ENCODE results near the gene YEATS2. TPM values are rescaled to one million over a fixed set of nuclear protein-coding genes. Genes with fewer than 3 reads are reported as not detected.

Gene YEATS2
- polyA plus RNA-seq, 1 experiment = 35.5 TPM

DNA sequence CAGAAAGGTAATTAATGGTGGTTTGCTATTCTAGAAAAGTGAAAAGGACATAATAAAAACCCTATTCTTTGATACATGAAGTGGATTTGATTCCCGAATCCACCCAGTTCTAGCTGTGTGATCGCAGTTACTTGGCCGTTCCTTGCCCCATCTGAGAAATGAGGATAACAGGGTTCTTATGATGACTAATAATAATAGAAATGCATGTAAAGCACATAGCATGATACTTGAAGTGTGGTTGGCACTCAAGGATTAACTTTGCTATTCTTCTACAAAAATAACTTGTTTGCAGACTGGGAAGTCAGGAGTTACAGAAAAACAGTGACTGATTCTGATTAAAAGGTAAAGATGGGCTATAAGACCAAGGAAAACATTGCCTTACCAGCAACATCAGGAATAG is 160.3 kb downstream of the YEATS2 start:
- POLR2A ChIA-PET = no interaction called here
- peaks cover 7% of the 10 kb centered on the region for H3K36me3 ChIP-seq (ENCODE audit: control insufficient read depth, insufficient read depth, low read length)
- CTCF ChIA-PET = interaction anchor here (3.6 kb wide), 1 partner anchor 27 kb away, joined by 11 read pairs; the partner anchor contains the start of gene PARL
- DNase-seq (ENCODE audit: low read depth) = no peak
- H3K4me3 ChIP-seq (ENCODE audit: low read depth, low read length) = no peak overlapping the region
- no peaks in the 10 kb centered on the region for H3K27me3 ChIP-seq (ENCODE audit: control insufficient read depth, insufficient read depth, low read length)
- TF ChIP-seq, protein P1, sequence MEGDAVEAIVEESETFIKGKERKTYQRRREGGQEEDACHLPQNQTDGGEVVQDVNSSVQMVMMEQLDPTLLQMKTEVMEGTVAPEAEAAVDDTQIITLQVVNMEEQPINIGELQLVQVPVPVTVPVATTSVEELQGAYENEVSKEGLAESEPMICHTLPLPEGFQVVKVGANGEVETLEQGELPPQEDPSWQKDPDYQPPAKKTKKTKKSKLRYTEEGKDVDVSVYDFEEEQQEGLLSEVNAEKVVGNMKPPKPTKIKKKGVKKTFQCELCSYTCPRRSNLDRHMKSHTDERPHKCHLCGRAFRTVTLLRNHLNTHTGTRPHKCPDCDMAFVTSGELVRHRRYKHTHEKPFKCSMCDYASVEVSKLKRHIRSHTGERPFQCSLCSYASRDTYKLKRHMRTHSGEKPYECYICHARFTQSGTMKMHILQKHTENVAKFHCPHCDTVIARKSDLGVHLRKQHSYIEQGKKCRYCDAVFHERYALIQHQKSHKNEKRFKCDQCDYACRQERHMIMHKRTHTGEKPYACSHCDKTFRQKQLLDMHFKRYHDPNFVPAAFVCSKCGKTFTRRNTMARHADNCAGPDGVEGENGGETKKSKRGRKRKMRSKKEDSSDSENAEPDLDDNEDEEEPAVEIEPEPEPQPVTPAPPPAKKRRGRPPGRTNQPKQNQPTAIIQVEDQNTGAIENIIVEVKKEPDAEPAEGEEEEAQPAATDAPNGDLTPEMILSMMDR (IDR thresholded peaks at IDR 0.05; ENCODE audit: insufficient read depth, low read depth, low read length) = no peak

Other genes starting within 250 kb of the YEATS2 start
- not detected in 2 replicates for gene KLHL6, start 142.1 kb upstream of the YEATS2 start, polyA plus RNA-seq (2011; rRNA removed)
- gene KLHL24, start 62.2 kb upstream of the YEATS2 start, polyA plus RNA-seq (2011; rRNA removed) = 11.0 and 22.3 TPM in 2 replicates
- 3.9 and 5.0 TPM in 2 replicates for gene MAP6D1, start 127.8 kb downstream of the YEATS2 start, polyA plus RNA-seq (2011; rRNA removed)
- gene PARL, start 187.1 kb downstream of the YEATS2 start, polyA plus RNA-seq (2011; rRNA removed) = 33.3 and 41.3 TPM in 2 replicates

Measured in BJ (cell line).